ENCODE data around the gene GEN1. TPM values are rescaled to one million over a fixed set of nuclear protein-coding genes. Genes with fewer than 3 reads are reported as not detected.

Gene GEN1
- total and polyA plus RNA-seq, 2 of the 4 experiments (the other 2 are of a cell fraction): 7.9 to 8.3 TPM

GRCh38 chr2:17771956-17772355 lies 18.0 kb downstream of the GEN1 start:
- no peaks in the 10 kb centered on the region for H3K79me1 ChIP-seq (ENCODE audit: low read depth in 1 of 2, low read length in 2 of 2)
- H3K18ac ChIP-seq (ENCODE audit: low read depth, low read length): no peak overlapping the region
- intact Hi-C loops (cut with micrococcal nuclease) (no loop called here), in situ Hi-C loops (cut with MboI; ENCODE audit: low sequenced_read_pairs) (no loop called here), dilution Hi-C loops (cut with HindIII; ENCODE audit: low sequenced_read_pairs, unreplicated experiment) (no loop called here)
- no peak overlapping the region for H3K56ac ChIP-seq (ENCODE audit: extremely low read depth, insufficient read depth, low read length)
- no peak overlapping the region for H4K91ac ChIP-seq (ENCODE audit: insufficient read depth, low read depth, low read length)
- no peak overlapping the region for H2AFZ ChIP-seq (replicated peaks; ENCODE audit: low read length, poor library complexity)
- H3K4me2 ChIP-seq (ENCODE audit: low read depth, low read length): no peak overlapping the region
- no peak overlapping the region for H3K9ac ChIP-seq (ENCODE audit: low read depth, low read length)
- no peak overlapping the region for H4K8ac ChIP-seq (ENCODE audit: low read depth in 2 of 2, low read length in 2 of 2)
- no peak overlapping the region for H4K5ac ChIP-seq (ENCODE audit: low read depth, low read length)
- no CpG with 5 or more reads among the region's 2 CpGs for WGBS, 2 experiments (ENCODE audit: extremely low coverage in 2 of 2, insufficient read length in 1 of 2)
- no peaks in the 10 kb centered on the region for H4K20me1 ChIP-seq (ENCODE audit: insufficient read depth, low read length)
- H3K27me3 ChIP-seq (ENCODE audit: control insufficient read depth, insufficient read depth, low read length): no peaks in the 10 kb centered on the region
- TF ChIP-seq RFX5 (IDR thresholded peaks at IDR 0.05; ENCODE audit: low read depth, low read length) (no peak), FOS (IDR thresholded peaks at IDR 0.05; ENCODE audit: low read depth, low read length) (no peak), CEBPB (IDR thresholded peaks at IDR 0.05; ENCODE audit: low read depth, low read length) (no peak), BHLHE40 (IDR thresholded peaks at IDR 0.05; ENCODE audit: low read depth, low read length) (no peak), CHD1 (IDR thresholded peaks at IDR 0.05; ENCODE audit: low read depth, low read length) (no peak), SMC3 (IDR thresholded peaks at IDR 0.05; ENCODE audit: low read depth, low read length) (no peak), POLR2A (IDR thresholded peaks at IDR 0.05; ENCODE audit: low read depth, low read length) (no peak), MAFK (IDR thresholded peaks at IDR 0.05; ENCODE audit: low read depth, low read length) (no peak), MAZ (IDR thresholded peaks at IDR 0.05; ENCODE audit: borderline replicate concordance, low read depth, low read length) (no peak), RCOR1 (IDR thresholded peaks at IDR 0.05; ENCODE audit: insufficient replicate concordance, low read length) (no peak), MXI1 (IDR thresholded peaks at IDR 0.05; ENCODE audit: borderline replicate concordance, low read depth, low read length) (no peak), USF2 (IDR thresholded peaks at IDR 0.05; ENCODE audit: low read depth, low read length) (no peak), NFE2L2 (IDR thresholded peaks at IDR 0.05; ENCODE audit: low read depth, low read length) (no peak), ELK1 (IDR thresholded peaks at IDR 0.05; ENCODE audit: borderline replicate concordance, low read depth, low read length) (no peak), CTCF (conservative IDR thresholded peaks at IDR 0.05; ENCODE audit: low read depth, low read length) (no peak), RAD21 (IDR thresholded peaks at IDR 0.05; ENCODE audit: low read length) (no peak)
- no peak overlapping the region for H2BK120ac ChIP-seq (ENCODE audit: low read depth, low read length)
- H3K14ac ChIP-seq (replicated peaks; ENCODE audit: low read depth, low read length): no peak overlapping the region
- peaks cover 6% of the 10 kb centered on the region; the same call in 1 of the 2 replicates for H3K36me3 ChIP-seq (ENCODE audit: control insufficient read depth, insufficient read depth, low read length)
- no peak overlapping the region for H2BK20ac ChIP-seq (ENCODE audit: low read depth, low read length)
- no peak overlapping the region for H2AK5ac ChIP-seq (ENCODE audit: low read depth, low read length)
- no peaks in the 10 kb centered on the region; the same call in 1 of the 2 replicates for H3K9me1 ChIP-seq (ENCODE audit: insufficient read depth, low read length)
- H2AK9ac ChIP-seq (replicated peaks; ENCODE audit: low read depth, low read length, poor library complexity): no peak overlapping the region
- BruUV-seq (replicated peaks): no TSS peak
- H3K4ac ChIP-seq (ENCODE audit: low read depth, low read length): no peak overlapping the region
- ATAC-seq (ENCODE audit: low read depth): no peak
- ChIA-PET CTCF (interaction anchor here (1.2 kb wide), 1 partner anchor 21 kb away, joined by 3 read pairs; no protein-coding TSS in a partner anchor), POLR2A (ENCODE audit: unreplicated experiment) (no interaction called here)
- no peak overlapping the region for H2BK15ac ChIP-seq (ENCODE audit: low read depth, low read length)
- no peaks in the 10 kb centered on the region for H3K4me1 ChIP-seq (ENCODE audit: control insufficient read depth, insufficient read depth, low read length)
- H2BK5ac ChIP-seq (ENCODE audit: low read depth, low read length, poor library complexity, severe bottlenecking): no peak overlapping the region
- no peak overlapping the region for H3K23ac ChIP-seq (ENCODE audit: low read depth, low read length)
- no peak overlapping the region for H3K27ac ChIP-seq (ENCODE audit: insufficient read depth, low read length)
- H3K4me3 ChIP-seq (ENCODE audit: insufficient read depth, low read depth, low read length): no peak overlapping the region
- no peaks in the 10 kb centered on the region for H3K9me3 ChIP-seq (ENCODE audit: control insufficient read depth, insufficient read depth, low read length)
- no peak for DNase-seq
